IMR-90 (cell line): Measurements from ENCODE around the gene TRIM32. TPM values are rescaled to one million over a fixed set of nuclear protein-coding genes. Genes with fewer than 3 reads are reported as not detected.

Experiments used
- ATAC-seq: fragments of 200-7000 bp; cut with Tn5 transposase; 2 replicates; pipeline ENCODE4 v1.9.1; 2020; ENCODE audit warnings: low read depth, mild to moderate bottlenecking, moderate library complexity
- BruUV-seq: library from RNA; stranded (reverse); fragments of 400-500 nt; replicated peaks from 2 replicates; lab custom pipeline; 2021; lab: Mats Ljungman, UMichigan
- CTCF ChIA-PET: fragments of 300-600 bp; formaldehyde crosslinking; extraction: SDS; loops from one replicate; lab custom pipeline; 2021; ENCODE audit warnings: antibody characterized with exemption; lab: Yijun Ruan, JAX
- POLR2A ChIA-PET: fragments of 300-600 bp; sonication (Branson Sonifier 250); formaldehyde crosslinking; loops from one replicate; lab custom pipeline; 2022; ENCODE audit warnings: antibody characterized with exemption; ENCODE audit not compliant: unreplicated experiment; lab: Charles Lee
- DNase-seq: peaks from one replicate; pipeline ENCODE4 v3.0.0; 2013
- H2AFZ ChIP-seq: replicated peaks from 2 replicates; pipeline ENCODE3; 2013; ENCODE audit warnings: low read length, mild to moderate bottlenecking; ENCODE audit not compliant: poor library complexity
- H2AK5ac ChIP-seq: 2 replicates; pipeline ENCODE4 v1.6.1; 2013; ENCODE audit warnings: low read depth, low read length, inconsistent platforms
- H2AK9ac ChIP-seq: replicated peaks from 2 replicates; pipeline ENCODE3; 2013; ENCODE audit warnings: mild to moderate bottlenecking, low read depth, low read length, moderate library complexity; ENCODE audit not compliant: poor library complexity
- H2BK120ac ChIP-seq: 2 replicates; pipeline ENCODE4 v1.6.1; 2013; ENCODE audit warnings: low read depth, low read length, inconsistent platforms
- H2BK15ac ChIP-seq: 3 replicates; pipeline ENCODE4 v1.6.1; 2013; ENCODE audit warnings: low read depth, low read length, inconsistent platforms
- H2BK20ac ChIP-seq: 2 replicates; pipeline ENCODE4 v1.6.1; 2013; ENCODE audit warnings: low read depth, mild to moderate bottlenecking, inconsistent platforms, low read length, moderate library complexity
- H2BK5ac ChIP-seq: 2 replicates; pipeline ENCODE4 v1.6.1; 2013; ENCODE audit warnings: mild to moderate bottlenecking, low read depth, low read length, inconsistent platforms; ENCODE audit not compliant: poor library complexity, severe bottlenecking
- H3K14ac ChIP-seq: replicated peaks from 2 replicates; pipeline ENCODE4 v1.6.1; 2013; ENCODE audit warnings: low read depth, low read length, inconsistent platforms
- H3K18ac ChIP-seq: 2 replicates; pipeline ENCODE4 v1.6.1; 2013; ENCODE audit warnings: low read depth, low read length, control low read depth
- H3K23ac ChIP-seq: 2 replicates; pipeline ENCODE4 v1.6.1; 2013; ENCODE audit warnings: low read depth, low read length, inconsistent platforms
- H3K27ac ChIP-seq: 2 replicates; pipeline ENCODE4 v1.5.1; 2013; ENCODE audit warnings: mild to moderate bottlenecking, control low read depth, low read length; ENCODE audit not compliant: insufficient read depth
- H3K27me3 ChIP-seq: 2 replicates; pipeline ENCODE4 v1.6.1; 2013; ENCODE audit warnings: low read length; ENCODE audit not compliant: control insufficient read depth, insufficient read depth
- H3K36me3 ChIP-seq: 2 replicates; pipeline ENCODE4 v1.6.1; 2013; ENCODE audit warnings: low read length, mixed read lengths; ENCODE audit not compliant: control insufficient read depth, insufficient read depth
- H3K4ac ChIP-seq: 2 replicates; pipeline ENCODE4 v1.6.1; 2013; ENCODE audit warnings: low read depth, low read length, inconsistent platforms
- H3K4me1 ChIP-seq: 2 replicates; pipeline ENCODE4 v1.6.1; 2013; ENCODE audit warnings: low read length, mixed read lengths; ENCODE audit not compliant: control insufficient read depth, insufficient read depth
- H3K4me2 ChIP-seq: 2 replicates; pipeline ENCODE4 v1.6.1; 2013; ENCODE audit warnings: low read depth, mild to moderate bottlenecking, control low read depth, low read length, moderate library complexity
- H3K4me3 ChIP-seq: 2 replicates; pipeline ENCODE4 v1.5.1; 2013; ENCODE audit warnings: low read depth, mild to moderate bottlenecking, control low read depth, low read length, moderate library complexity; ENCODE audit not compliant: insufficient read depth
- H3K56ac ChIP-seq: 2 replicates; pipeline ENCODE4 v1.6.1; 2013; ENCODE audit warnings: low read length, inconsistent platforms; ENCODE audit not compliant: insufficient read depth; ENCODE audit errors: extremely low read depth
- H3K79me1 ChIP-seq, 2 experiments: 2 replicates each; pipeline ENCODE4 v1.6.1; 2013; ENCODE audit warnings: low read length in 2 of 2, inconsistent platforms in 1 of 2, low read depth in 1 of 2
- H3K9ac ChIP-seq: 2 replicates; pipeline ENCODE4 v1.6.1; 2013; ENCODE audit warnings: low read depth, low read length, control low read depth
- H3K9me1 ChIP-seq: 2 replicates; pipeline ENCODE4 v1.6.1; 2013; ENCODE audit warnings: low read length, inconsistent platforms; ENCODE audit not compliant: insufficient read depth
- H3K9me3 ChIP-seq: 2 replicates; pipeline ENCODE4 v1.6.1; 2013; ENCODE audit warnings: low read length; ENCODE audit not compliant: control insufficient read depth, insufficient read depth
- H4K20me1 ChIP-seq: 2 replicates; pipeline ENCODE4 v1.6.1; 2013; ENCODE audit warnings: low read length, inconsistent platforms; ENCODE audit not compliant: insufficient read depth
- H4K5ac ChIP-seq: 2 replicates; pipeline ENCODE4 v1.6.1; 2013; ENCODE audit warnings: mild to moderate bottlenecking, low read depth, low read length, control low read depth
- H4K8ac ChIP-seq, 2 experiments: 2 replicates each; pipeline ENCODE4 v1.6.1; 2013; ENCODE audit warnings: low read depth in 2 of 2, low read length in 2 of 2, control low read depth in 1 of 2, inconsistent platforms in 1 of 2
- H4K91ac ChIP-seq: 2 replicates; pipeline ENCODE4 v1.6.1; 2013; ENCODE audit warnings: low read depth, low read length, inconsistent platforms; ENCODE audit not compliant: insufficient read depth
- MAZ ChIP-seq: IDR thresholded peaks from 2 replicates; pipeline ENCODE4 v1.6.1; 2012; ENCODE audit warnings: low read depth, mild to moderate bottlenecking, low read length, improper control_type of control experiment, moderate library complexity, borderline replicate concordance
- NFE2L2 ChIP-seq: fragments of 150-350 bp; IDR thresholded peaks from 2 replicates; pipeline ENCODE4 v1.6.1; 2016; ENCODE audit warnings: low read depth, mild to moderate bottlenecking, low read length
- RAD21 ChIP-seq: IDR thresholded peaks from 2 replicates; pipeline ENCODE4 v1.6.1; 2012; ENCODE audit warnings: low read length, improper control_type of control experiment
- SMC3 ChIP-seq: fragments of 150-350 bp; IDR thresholded peaks from 2 replicates; pipeline ENCODE4 v1.6.1; 2016; ENCODE audit warnings: low read depth, mild to moderate bottlenecking, antibody characterized with exemption, low read length, moderate library complexity
- dilution Hi-C: fragments of 300-500 bp; cut with HindIII; formaldehyde crosslinking; loops from one replicate; pipeline ENCODE4 v1.14.3; 2018; ENCODE audit warnings: low sequenced_read_pairs; ENCODE audit not compliant: unreplicated experiment
- in situ Hi-C: fragments of 300-500 bp; cut with MboI; formaldehyde crosslinking; loops from 3 replicates; pipeline ENCODE4 v1.14.3; 2019; ENCODE audit warnings: low sequenced_read_pairs, inconsistent platforms, mixed read lengths
- intact Hi-C: fragments of 100-400 bp; cut with micrococcal nuclease; formaldehyde crosslinking; loops from 2 replicates; pipeline ENCODE4 v1.10.0; 2022
- polyA plus RNA-seq, 3 experiments: library from polyadenylated mRNA; depleted of rRNA; stranded (reverse); fragments of >200 nt; gene quantifications; 2 replicates each; pipeline ENCODE4 v1.2.3, GENCODE V29; 2012; ENCODE audit warnings: low replicate concordance in 1 of 3
- total RNA-seq: library from RNA; depleted of rRNA; stranded (reverse); fragments of >200 nt; gene quantifications from 2 replicates; pipeline ENCODE4 v1.2.3, GENCODE V29; 2012
- TF ChIP-seq, protein P1 (sequence below): fragments of 150-350 bp; IDR thresholded peaks from 2 replicates; pipeline ENCODE4 v1.6.1; 2016; ENCODE audit warnings: low read depth, mild to moderate bottlenecking, low read length, moderate library complexity, borderline replicate concordance

TRIM32 gene
- total and polyA plus RNA-seq, 2 of the 4 experiments (the other 2 are of a cell fraction), result 12.8 to 31.0 TPM

DNA sequence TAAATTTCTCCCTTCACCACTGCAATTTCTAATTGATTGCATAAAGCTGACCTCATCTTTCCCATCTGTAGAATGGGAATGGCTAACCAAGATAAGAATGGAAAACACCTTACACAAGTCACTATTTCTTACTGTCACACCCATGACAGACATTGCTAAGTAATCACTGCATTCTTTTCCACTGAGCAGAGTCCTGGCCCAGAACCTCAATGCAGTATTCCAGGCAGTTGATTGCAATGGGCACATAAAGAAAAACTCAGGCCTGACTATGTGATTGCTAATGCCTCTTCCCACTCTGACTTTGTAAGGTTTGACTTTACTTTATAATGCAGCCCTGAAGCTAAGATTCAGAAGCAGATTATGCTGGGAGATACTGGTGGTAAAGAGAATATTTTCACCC, 29.3 kb downstream of the TRIM32 start:
- H3K4me1 ChIP-seq, result no peaks in the 10 kb centered on the region
- no peak overlapping the region for H4K5ac ChIP-seq
- no peak overlapping the region for H2BK20ac ChIP-seq
- H2BK5ac ChIP-seq, result no peak overlapping the region
- no peak overlapping the region for H3K14ac ChIP-seq
- H3K4ac ChIP-seq, result no peak overlapping the region
- H2BK120ac ChIP-seq, result no peak overlapping the region
- no peak overlapping the region for H3K4me2 ChIP-seq
- ATAC-seq (no peak), DNase-seq (no peak)
- H3K23ac ChIP-seq, result no peak overlapping the region
- dilution Hi-C loops, result no loop called here
- H3K27ac ChIP-seq, result no peak overlapping the region
- intact Hi-C loops, result no loop called here
- no peaks in the 10 kb centered on the region for H3K9me1 ChIP-seq
- in situ Hi-C loops, result no loop called here
- 0 out of 2 replicates have a peak, but pooled peaks cover under 1% of the 10 kb centered on the region for H3K27me3 ChIP-seq
- H2AK9ac ChIP-seq, result no peak overlapping the region
- BruUV-seq, result no TSS peak
- H3K9ac ChIP-seq, result no peak overlapping the region
- H2AK5ac ChIP-seq, result no peak overlapping the region
- CTCF ChIA-PET, result interaction anchor here (1.4 kb wide), 1 partner anchor 20 kb away, joined by 4 read pairs; no protein-coding TSS in a partner anchor
- no peaks in the 10 kb centered on the region for H3K36me3 ChIP-seq
- no peak overlapping the region for H3K56ac ChIP-seq
- POLR2A ChIA-PET, result no interaction called here
- no peak for TF ChIP-seq RAD21
- TF ChIP-seq, protein P1, sequence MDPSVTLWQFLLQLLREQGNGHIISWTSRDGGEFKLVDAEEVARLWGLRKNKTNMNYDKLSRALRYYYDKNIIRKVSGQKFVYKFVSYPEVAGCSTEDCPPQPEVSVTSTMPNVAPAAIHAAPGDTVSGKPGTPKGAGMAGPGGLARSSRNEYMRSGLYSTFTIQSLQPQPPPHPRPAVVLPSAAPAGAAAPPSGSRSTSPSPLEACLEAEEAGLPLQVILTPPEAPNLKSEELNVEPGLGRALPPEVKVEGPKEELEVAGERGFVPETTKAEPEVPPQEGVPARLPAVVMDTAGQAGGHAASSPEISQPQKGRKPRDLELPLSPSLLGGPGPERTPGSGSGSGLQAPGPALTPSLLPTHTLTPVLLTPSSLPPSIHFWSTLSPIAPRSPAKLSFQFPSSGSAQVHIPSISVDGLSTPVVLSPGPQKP, result no peak
- no peak for TF ChIP-seq MAZ
- no peak for TF ChIP-seq NFE2L2
- no peak for TF ChIP-seq SMC3
- no peak overlapping the region for H4K91ac ChIP-seq
- H2AFZ ChIP-seq, result no peak overlapping the region
- no peak overlapping the region for H4K8ac ChIP-seq
- H3K18ac ChIP-seq, result no peak overlapping the region
- no peak overlapping the region for H3K4me3 ChIP-seq
- H4K20me1 ChIP-seq, result no peaks in the 10 kb centered on the region
- H3K79me1 ChIP-seq, result no peaks in the 10 kb centered on the region
- H2BK15ac ChIP-seq, result no peak overlapping the region
- H3K9me3 ChIP-seq, result no peaks in the 10 kb centered on the region
